ENCODE data around the gene MORN1.

The MORN1 gene

GRCh38 chr1:2322065-2322571 lies 69.2 kb downstream of the MORN1 start:
- H3K79me2 ChIP-seq (ENCODE audit: insufficient read depth, low read length): no peaks in the 10 kb centered on the region
- H3K4me3 ChIP-seq (ENCODE audit: insufficient read depth, low read length, poor library complexity, severe bottlenecking): no peak overlapping the region
- no peak overlapping the region for H2AFZ ChIP-seq (ENCODE audit: low read depth, low read length, severe bottlenecking)
- no peaks in the 10 kb centered on the region for H3K27me3 ChIP-seq (ENCODE audit: low read length)
- no peak for TF ChIP-seq EZH2phosphoT487 (conservative IDR thresholded peaks at IDR 0.05; ENCODE audit: low read length)
- no peak for TF ChIP-seq CTCF (IDR thresholded peaks at IDR 0.05; ENCODE audit: insufficient read depth, low read length, poor library complexity, severe bottlenecking)
- H3K9me2 ChIP-seq (replicated peaks; ENCODE audit: insufficient read depth, low read length): no peaks in the 10 kb centered on the region
- H3K9ac ChIP-seq (ENCODE audit: low read length): no peak overlapping the region
- no peaks in the 10 kb centered on the region for H4K20me1 ChIP-seq (ENCODE audit: low read depth, low read length)
- H3K4me2 ChIP-seq (ENCODE audit: low read depth, low read length, poor library complexity, severe bottlenecking): no peak overlapping the region
- H3K9me3 ChIP-seq (ENCODE audit: insufficient read depth, low read length): no peaks in the 10 kb centered on the region
- H3F3A ChIP-seq (ENCODE audit: insufficient read depth): no peaks in the 10 kb centered on the region
- no peaks in the 10 kb centered on the region for H3K36me3 ChIP-seq (ENCODE audit: low read length)
- H3K27ac ChIP-seq (ENCODE audit: low read depth, low read length): no peak overlapping the region

- Histone ChIP-seq H4K20me1 (ENCODE audit: low read depth, low read length) (no peaks in the 10 kb centered on the region), H3K9me2 (replicated peaks; ENCODE audit: insufficient read depth, low read length) (no peaks in the 10 kb centered on the region), H3F3A (ENCODE audit: insufficient read depth) (no peaks in the 10 kb centered on the region), H3K36me3 (ENCODE audit: low read length) (no peaks in the 10 kb centered on the region), H3K9me3 (ENCODE audit: insufficient read depth, low read length) (no peaks in the 10 kb centered on the region), H3K4me2 (ENCODE audit: low read depth, low read length, poor library complexity, severe bottlenecking) (no peak overlapping the region), H3K9ac (ENCODE audit: low read length) (no peak overlapping the region), H3K79me2 (ENCODE audit: insufficient read depth, low read length) (no peaks in the 10 kb centered on the region), H3K27ac (ENCODE audit: low read depth, low read length) (no peak overlapping the region), H3K4me3 (ENCODE audit: insufficient read depth, low read length, poor library complexity, severe bottlenecking) (no peak overlapping the region), H2AFZ (ENCODE audit: low read depth, low read length, severe bottlenecking) (no peak overlapping the region), H3K27me3 (ENCODE audit: low read length) (no peaks in the 10 kb centered on the region)
- TF ChIP-seq CTCF (IDR thresholded peaks at IDR 0.05; ENCODE audit: insufficient read depth, low read length, poor library complexity, severe bottlenecking) (no peak), EZH2phosphoT487 (conservative IDR thresholded peaks at IDR 0.05; ENCODE audit: low read length) (no peak)
These were observed 70.3 kb downstream of the MORN1 start for GRCh38 chr1:2320760-2321667.

- no peaks in the 10 kb centered on the region for H3K9me2 ChIP-seq (replicated peaks; ENCODE audit: insufficient read depth, low read length)
- no peak overlapping the region for H2AFZ ChIP-seq (ENCODE audit: low read depth, low read length, severe bottlenecking)
- H3K9ac ChIP-seq (ENCODE audit: low read length): no peak overlapping the region
- TF ChIP-seq EZH2phosphoT487 (conservative IDR thresholded peaks at IDR 0.05; ENCODE audit: low read length) (no peak), CTCF (IDR thresholded peaks at IDR 0.05; ENCODE audit: insufficient read depth, low read length, poor library complexity, severe bottlenecking) (no peak)
- H4K20me1 ChIP-seq (ENCODE audit: low read depth, low read length): no peaks in the 10 kb centered on the region
- H3K27ac ChIP-seq (ENCODE audit: low read depth, low read length): no peak overlapping the region
- no peak overlapping the region for H3K4me2 ChIP-seq (ENCODE audit: low read depth, low read length, poor library complexity, severe bottlenecking)
- no peaks in the 10 kb centered on the region for H3F3A ChIP-seq (ENCODE audit: insufficient read depth)
- no peak overlapping the region for H3K4me3 ChIP-seq (ENCODE audit: insufficient read depth, low read length, poor library complexity, severe bottlenecking)
- no peaks in the 10 kb centered on the region for H3K79me2 ChIP-seq (ENCODE audit: insufficient read depth, low read length)
- no peaks in the 10 kb centered on the region for H3K9me3 ChIP-seq (ENCODE audit: insufficient read depth, low read length)
- H3K27me3 ChIP-seq (ENCODE audit: low read length): no peaks in the 10 kb centered on the region
- H3K36me3 ChIP-seq (ENCODE audit: low read length): no peaks in the 10 kb centered on the region
These were observed 71.3 kb downstream of the MORN1 start for GRCh38 chr1:2320006-2320405.
